H1 (cell line): ENCODE measurements around the gene SMYD5. TPM values are rescaled to one million over a fixed set of nuclear protein-coding genes. Genes with fewer than 3 reads are reported as not detected.

Experiments used
- CTCF ChIA-PET: fragments of 300-600 bp; sonication (Branson Sonifier 250); formaldehyde crosslinking; loops from one replicate; lab custom pipeline; 2021; ENCODE audit not compliant: partially characterized antibody; lab: Charles Lee
- POLR2A ChIA-PET: fragments of 300-600 bp; sonication (Branson Sonifier 250); formaldehyde crosslinking; loops from one replicate; lab custom pipeline; 2021; ENCODE audit warnings: inconsistent platforms; ENCODE audit not compliant: partially characterized antibody; lab: Charles Lee
- DNase-seq, 2 experiments: peaks; one replicate each; pipeline versions ENCODE4 v3.0.0 to v3.0.0-alpha.2; 2010 to 2022; ENCODE audit warnings: low spot score in 2 of 2, low read depth in 1 of 2, mixed read lengths in 1 of 2
- FAIRE-seq: peaks from 2 replicates; lab custom pipeline; 2011; peaks lifted over from hg19 to GRCh38; lab: Jason Lieb, UNC
- H2AFZ ChIP-seq: 2 replicates; pipeline ENCODE4 v1.8.1; 2012; ENCODE audit warnings: low read length, inconsistent platforms
- H2AK5ac ChIP-seq: 2 replicates; pipeline ENCODE4 v1.6.1; 2013; ENCODE audit warnings: low read depth, low read length
- H2BK120ac ChIP-seq: replicated peaks from 2 replicates; pipeline ENCODE3; 2013; ENCODE audit warnings: low read depth, low read length, inconsistent platforms
- H2BK12ac ChIP-seq: 2 replicates; pipeline ENCODE4 v1.6.1; 2013; ENCODE audit warnings: low read depth, low read length
- H2BK15ac ChIP-seq: 2 replicates; pipeline ENCODE4 v1.6.1; 2013; ENCODE audit warnings: low read length
- H2BK20ac ChIP-seq: 2 replicates; pipeline ENCODE4 v1.6.1; 2013; ENCODE audit warnings: low read length
- H2BK5ac ChIP-seq: 2 replicates; pipeline ENCODE4 v1.6.1; 2013; ENCODE audit warnings: low read depth, low read length
- H3K14ac ChIP-seq: 2 replicates; pipeline ENCODE4 v1.6.1; 2013; ENCODE audit warnings: inconsistent platforms; ENCODE audit not compliant: insufficient read length
- H3K18ac ChIP-seq: 2 replicates; pipeline ENCODE4 v1.6.1; 2013; ENCODE audit warnings: low read length; ENCODE audit errors: extremely low read depth
- H3K23ac ChIP-seq: 2 replicates; pipeline ENCODE4 v1.6.1; 2013; ENCODE audit warnings: inconsistent platforms; ENCODE audit not compliant: insufficient read length
- H3K23me2 ChIP-seq: 2 replicates; pipeline ENCODE4 v1.6.1; 2013; ENCODE audit warnings: low read depth, low read length
- H3K27ac ChIP-seq: 2 replicates; pipeline ENCODE4 v1.6.1; 2011; ENCODE audit warnings: low read depth, low read length, inconsistent platforms
- H3K27me3 ChIP-seq, 4 experiments: replicated peaks in 1 of 4; 1 replicate in 1 of 4; 2 replicates in 3 of 4; pipeline versions ENCODE4 v1.6.1 to v1.8.1; 2011 to 2013; ENCODE audit warnings: low read length in 3 of 4, mild to moderate bottlenecking in 3 of 4, inconsistent platforms in 2 of 4, mixed read lengths in 2 of 4, moderate library complexity in 1 of 4; ENCODE audit not compliant: control insufficient read depth in 3 of 4, insufficient read depth in 3 of 4; ENCODE audit errors: extremely low read depth in 1 of 4
- H3K36me3 ChIP-seq, 4 experiments: 2 replicates each; pipeline versions ENCODE4 v1.6.1 to v1.8.1; 2011 to 2013; ENCODE audit warnings: mild to moderate bottlenecking in 4 of 4, low read length in 3 of 4, moderate library complexity in 2 of 4, control low read depth in 1 of 4, inconsistent platforms in 1 of 4; ENCODE audit not compliant: insufficient read depth in 4 of 4, control insufficient read depth in 2 of 4
- H3K4ac ChIP-seq: replicated peaks from 2 replicates; pipeline ENCODE3; 2013; ENCODE audit warnings: low read length, low read depth, mixed read lengths, inconsistent platforms; ENCODE audit not compliant: insufficient read length
- H3K4me1 ChIP-seq, 4 experiments: replicated peaks in 1 of 4; 1 replicate in 1 of 4; 2 replicates in 3 of 4; pipeline versions ENCODE4 v1.6.1 to v1.8.1; 2011 to 2013; ENCODE audit warnings: low read length in 3 of 4, inconsistent platforms in 2 of 4, mixed read lengths in 1 of 4; ENCODE audit not compliant: insufficient read depth in 4 of 4, control insufficient read depth in 3 of 4
- H3K4me2 ChIP-seq, 2 experiments: 2 replicates each; pipeline versions ENCODE4 v1.6.1 to v1.8.1; 2011 to 2013; ENCODE audit warnings: low read depth in 2 of 2, low read length in 2 of 2, control low read depth in 1 of 2, inconsistent platforms in 1 of 2, mild to moderate bottlenecking in 1 of 2; ENCODE audit not compliant: insufficient read depth in 1 of 2
- H3K4me3 ChIP-seq, 4 experiments: fragments of 200-600, 300-600 bp in 1 of 4; sonication (generic), shearing (Covaris generic), sonication (Bioruptor Twin) in 1 of 4; 2 replicates each; pipeline versions ENCODE4 v1.5.1 to v1.8.1; 2011 to 2016; ENCODE audit warnings: low read length in 4 of 4, low read depth in 3 of 4, control low read depth in 2 of 4, inconsistent platforms in 2 of 4, mild to moderate bottlenecking in 2 of 4, mixed read lengths in 1 of 4, moderate library complexity in 1 of 4; ENCODE audit not compliant: insufficient read depth in 2 of 4; ENCODE audit errors: extremely low read depth in 1 of 4
- H3K56ac ChIP-seq: replicated peaks from 2 replicates; pipeline ENCODE3; 2013; ENCODE audit warnings: low read depth, mild to moderate bottlenecking, mixed read lengths, low read length, inconsistent platforms; ENCODE audit not compliant: insufficient read length
- H3K79me1 ChIP-seq: 2 replicates; pipeline ENCODE4 v1.6.1; 2013; ENCODE audit warnings: low read depth, low read length, control low read depth
- H3K79me2 ChIP-seq, 2 experiments: 2 replicates each; pipeline versions ENCODE4 v1.6.1 to v1.8.1; 2012 to 2013; ENCODE audit warnings: low read length in 2 of 2, mild to moderate bottlenecking in 2 of 2, inconsistent platforms in 1 of 2; ENCODE audit not compliant: insufficient read depth in 2 of 2, control insufficient read depth in 1 of 2
- H3K9ac ChIP-seq, 4 experiments: replicated peaks in 1 of 4; 1 replicate in 1 of 4; 2 replicates in 3 of 4; pipeline versions ENCODE4 v1.6.1 to v1.8.1; 2011 to 2013; ENCODE audit warnings: low read depth in 3 of 4, low read length in 3 of 4, control low read depth in 2 of 4, mild to moderate bottlenecking in 2 of 4, moderate library complexity in 2 of 4, inconsistent platforms in 1 of 4; ENCODE audit errors: extremely low read depth in 1 of 4
- H3K9me3 ChIP-seq, 2 experiments: 2 replicates each; pipeline versions ENCODE4 v1.6.1 to v1.8.1; 2012 to 2013; ENCODE audit warnings: mild to moderate bottlenecking in 2 of 2, moderate library complexity in 2 of 2, control low read depth in 1 of 2, inconsistent platforms in 1 of 2, low read depth in 1 of 2, low read length in 1 of 2, mixed read lengths in 1 of 2; ENCODE audit not compliant: insufficient read depth in 2 of 2
- H4K20me1 ChIP-seq, 2 experiments: replicated peaks in 1 of 2; 2 replicates each; pipeline versions ENCODE3 to v1.8.1; 2011 to 2013; ENCODE audit warnings: inconsistent platforms in 2 of 2, low read length in 2 of 2, mild to moderate bottlenecking in 1 of 2; ENCODE audit not compliant: insufficient read depth in 2 of 2, control insufficient read depth in 1 of 2
- H4K5ac ChIP-seq: 2 replicates; pipeline ENCODE4 v1.6.1; 2013; ENCODE audit warnings: low read length, low read depth, mixed read lengths, inconsistent platforms; ENCODE audit not compliant: insufficient read length
- H4K8ac ChIP-seq: 2 replicates; pipeline ENCODE4 v1.8.0; 2013; ENCODE audit warnings: mild to moderate bottlenecking, moderate library complexity, low read length, inconsistent platforms; ENCODE audit not compliant: insufficient read depth; ENCODE audit errors: extremely low read depth
- H4K91ac ChIP-seq: replicated peaks from 2 replicates; pipeline ENCODE3; 2013; ENCODE audit warnings: low read length, mixed read lengths, inconsistent platforms; ENCODE audit not compliant: insufficient read length
- CBX5 ChIP-seq: fragments of 300-800, 300-1000 bp; sonication (generic); IDR thresholded peaks from 2 replicates; pipeline ENCODE4 v1.7.1; 2016; ENCODE audit warnings: antibody characterized with exemption, low read length, low read depth
- WGBS, 2 experiments: shearing (Covaris generic) in 1 of 2; methylation state at CpG; one replicate each; pipeline versions ENCODE4 v1.1.6 to v1.1.7; 2013 to 2015; ENCODE audit warnings: low lambda C conversion rate in 2 of 2, mixed read lengths in 2 of 2, inconsistent platforms in 1 of 2, low coverage in 1 of 2, missing lambda C conversion rate in 1 of 2; ENCODE audit not compliant: insufficient replicate concordance in 2 of 2, insufficient coverage in 1 of 2, insufficient read length in 1 of 2; ENCODE audit errors: extremely low coverage in 1 of 2, missing lambda C conversion rate in 1 of 2; 5-methylcytosine and 5-hydroxymethylcytosine counted together
- polyA plus RNA-seq, 7 experiments: library from polyadenylated mRNA; depleted of rRNA in 3 of 7; stranded (reverse) in 5 of 7; unstranded in 2 of 7; fragments of >200 nt in 5 of 7; fragments of 200-250 nt in 2 of 7; gene quantifications; 1 replicate in 5 of 7; 2 replicates in 1 of 7; 4 replicates in 1 of 7; pipeline versions ENCODE4 v1.2.1 to v1.2.3, GENCODE V29; 2011 to 2013; ENCODE audit warnings: missing spikeins in 2 of 7, mixed read lengths in 2 of 7
- total RNA-seq: library from RNA; stranded (reverse); fragmentation: NEBNext Ultra II Directional; extraction: Animal tissue kit (Norgen Biotek cat#: 25700); gene quantifications from 2 replicates; pipeline ENCODE4 v1.2.1, GENCODE V29; 2021

SMYD5 gene
- total and polyA plus RNA-seq, 2 of the 8 experiments (the other 6 are each of a cell fraction or from before 2014, with no cell fraction given), result 35.2 to 56.7 TPM

- FAIRE-seq, result no peak
- no peak for TF ChIP-seq CBX5
Observed at GRCh38 chr2:73210696-73211095, 3.3 kb upstream of the SMYD5 start.

More at GRCh38 chr2:73210696-73211095, 3.3 kb upstream of the SMYD5 start:
- peaks cover 3% of the 10 kb centered on the region; the same call in 1 of the 2 replicates for H3K23me2 ChIP-seq
- POLR2A ChIA-PET, result interaction anchor here (2.4 to 6.2 kb wide), 3 partner anchors 8 to 33 kb away, joined by 8 to 39 read pairs (median 17); partner anchors contain the start of genes CCT7, NOTO and PRADC1
- peaks cover 5 to 12% of the 10 kb centered on the region in 2 experiments for H3K79me2 ChIP-seq
- no peak overlapping the region for H4K91ac ChIP-seq
- H3K4ac ChIP-seq, result no peak overlapping the region
- no peak overlapping the region for H3K23ac ChIP-seq
- no peak overlapping the region for H2BK20ac ChIP-seq
- no peak overlapping the region for H2BK12ac ChIP-seq
- no peak overlapping the region for H3K9ac ChIP-seq
- H3K79me1 ChIP-seq, result peaks cover 3% of the 10 kb centered on the region; the same call in 1 of the 2 replicates
- no peak overlapping the region; the same call in 1 of the 2 replicates for H4K8ac ChIP-seq
- no peak overlapping the region for H2BK15ac ChIP-seq
- no peak overlapping the region for H3K14ac ChIP-seq
- WGBS, 2 experiments, result 87% methylated on average over 6 of the region's 6 CpGs; no CpG with 5 or more reads in 1 of the 2 experiments
- no peak overlapping the region for H2AK5ac ChIP-seq
- H2AFZ ChIP-seq, result no peak overlapping the region
- no peaks in the 10 kb centered on the region for H3K9me3 ChIP-seq
- no peak overlapping the region for H3K27ac ChIP-seq
- CTCF ChIA-PET, result interaction anchor here (0.9 to 8.4 kb wide), 9 partner anchors 8 to 318 kb away, joined by 3 to 92 read pairs (median 4); no protein-coding TSS in a partner anchor
- no peak overlapping the region for H2BK5ac ChIP-seq
- peaks cover 0 to 3% (median 2%) of the 10 kb centered on the region in 4 experiments; a peak in 3 of 7 replicates for H3K4me1 ChIP-seq
- no peak overlapping the region for H3K18ac ChIP-seq
- no peaks in the 10 kb centered on the region for H3K36me3 ChIP-seq
- peaks cover 0 to 4% (median 2%) of the 10 kb centered on the region in 4 experiments; a peak in 1 of 7 replicates for H3K27me3 ChIP-seq
- H3K4me2 ChIP-seq, result no peak overlapping the region
- no peak overlapping the region for H4K5ac ChIP-seq
- no peak overlapping the region for H3K4me3 ChIP-seq
- H4K20me1 ChIP-seq, result no peaks in the 10 kb centered on the region
- H3K56ac ChIP-seq, result no peak overlapping the region
- no peak overlapping the region for H2BK120ac ChIP-seq
- DNase-seq, result no peak
